ENCODE measurements around the gene EEFSEC.

DNA sequence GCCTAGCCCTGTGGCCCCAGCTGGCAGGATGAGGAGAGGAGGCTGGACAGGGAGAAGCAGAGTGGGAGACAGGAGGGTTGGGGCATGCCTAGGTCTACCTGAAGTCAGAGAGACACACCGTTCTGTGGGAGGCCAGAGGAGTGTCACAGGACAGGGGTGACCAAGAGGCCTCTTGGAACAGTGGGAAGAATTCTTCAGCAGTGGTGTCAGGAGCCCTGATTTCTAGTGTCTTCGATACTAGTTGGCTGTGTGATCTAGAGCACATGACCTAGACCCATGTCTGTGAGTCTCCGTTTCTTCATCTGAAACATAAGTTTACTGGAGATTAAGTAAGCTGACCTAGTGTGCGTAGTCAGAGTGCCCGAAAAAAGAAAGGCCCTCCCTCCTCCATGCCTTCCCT, 92.2 kb downstream of the EEFSEC start:
- TF ChIP-seq EZH2 (IDR thresholded peaks at IDR 0.05; ENCODE audit: low read length): no peak
- TF ChIP-seq, protein P1, sequence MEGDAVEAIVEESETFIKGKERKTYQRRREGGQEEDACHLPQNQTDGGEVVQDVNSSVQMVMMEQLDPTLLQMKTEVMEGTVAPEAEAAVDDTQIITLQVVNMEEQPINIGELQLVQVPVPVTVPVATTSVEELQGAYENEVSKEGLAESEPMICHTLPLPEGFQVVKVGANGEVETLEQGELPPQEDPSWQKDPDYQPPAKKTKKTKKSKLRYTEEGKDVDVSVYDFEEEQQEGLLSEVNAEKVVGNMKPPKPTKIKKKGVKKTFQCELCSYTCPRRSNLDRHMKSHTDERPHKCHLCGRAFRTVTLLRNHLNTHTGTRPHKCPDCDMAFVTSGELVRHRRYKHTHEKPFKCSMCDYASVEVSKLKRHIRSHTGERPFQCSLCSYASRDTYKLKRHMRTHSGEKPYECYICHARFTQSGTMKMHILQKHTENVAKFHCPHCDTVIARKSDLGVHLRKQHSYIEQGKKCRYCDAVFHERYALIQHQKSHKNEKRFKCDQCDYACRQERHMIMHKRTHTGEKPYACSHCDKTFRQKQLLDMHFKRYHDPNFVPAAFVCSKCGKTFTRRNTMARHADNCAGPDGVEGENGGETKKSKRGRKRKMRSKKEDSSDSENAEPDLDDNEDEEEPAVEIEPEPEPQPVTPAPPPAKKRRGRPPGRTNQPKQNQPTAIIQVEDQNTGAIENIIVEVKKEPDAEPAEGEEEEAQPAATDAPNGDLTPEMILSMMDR (optimal IDR thresholded peaks at IDR 0.05 in 1 of 3, IDR thresholded peaks at IDR 0.05 in 1 of 3, conservative IDR thresholded peaks at IDR 0.05 in 1 of 3; ENCODE audit: extremely low read depth in 1 of 3, insufficient read depth in 2 of 3, low read length in 3 of 3): no peak
